ENCODE measurements around the gene FARP1. TPM values are rescaled to one million over a fixed set of nuclear protein-coding genes. Genes with fewer than 3 reads are reported as not detected.

The FARP1 gene
- total RNA-seq, 5 donors from 2014 or later (not counting 1 experiment from before 2014, with no cell fraction given), result 0.51 to 2.0 (median 1.0) TPM

- ATAC-seq (replicated peaks in 1 of 4) (no peak), DNase-seq (no peak)
- H3K9me3 Mint-ChIP-seq, result peaks cover 0 to 5% (median 4%) of the 10 kb centered on the region in 3 donors
- H3K27me3 Mint-ChIP-seq, result peaks cover 5 to 11% of the 10 kb centered on the region in 2 donors
- Histone ChIP-seq H3K27ac (ENCODE audit: low read length) (no peak overlapping the region), H3K4me3 (ENCODE audit: control insufficient read depth in 1 of 2, extremely low read depth in 1 of 2, low read length in 1 of 2) (no peak overlapping the region), H3K9me3 (no peaks in the 10 kb centered on the region), H3K27me3 (replicated peaks in 1 of 2; ENCODE audit: control insufficient read depth in 2 of 2, extremely low read depth in 1 of 2, insufficient read depth in 2 of 2, low read length in 1 of 2) (peaks cover 0 to 2% of the 10 kb centered on the region in 2 experiments), H3K36me3 (ENCODE audit: control insufficient read depth in 2 of 2, extremely low read depth in 1 of 2, insufficient read depth in 1 of 2, low read length in 1 of 2) (no peaks in the 10 kb centered on the region), H3K4me1 (ENCODE audit: control insufficient read depth in 1 of 2, extremely low read depth in 1 of 2, insufficient read depth in 2 of 2, low read length in 2 of 2) (no peaks in the 10 kb centered on the region)
- POLR2A ChIA-PET, result no interaction called here
- H3K4me1 Mint-ChIP-seq, result no peaks in the 10 kb centered on the region
- H3K36me3 Mint-ChIP-seq, result no peaks in the 10 kb centered on the region
- no peak overlapping the region for H3K27ac Mint-ChIP-seq
- no peak overlapping the region for H3K4me3 Mint-ChIP-seq
- CTCF ChIA-PET, result no interaction called here
- no CpG with 5 or more reads among the region's 2 CpGs for WGBS (ENCODE audit: insufficient coverage)
Measured at GRCh38 chr13:98233127-98233526, 90.2 kb downstream of the FARP1 start.

- ATAC-seq (replicated peaks in 1 of 4) (no peak), DNase-seq (no peak)
- ChIA-PET POLR2A (no interaction called here), CTCF (no interaction called here)
- WGBS (ENCODE audit: insufficient coverage), result no CpG with 5 or more reads among the region's 1 CpG
- Histone ChIP-seq H3K4me1 (ENCODE audit: control insufficient read depth in 1 of 2, extremely low read depth in 1 of 2, insufficient read depth in 2 of 2, low read length in 2 of 2) (no peaks in the 10 kb centered on the region), H3K27ac (ENCODE audit: low read length) (no peak overlapping the region), H3K27me3 (replicated peaks in 1 of 2; ENCODE audit: control insufficient read depth in 2 of 2, extremely low read depth in 1 of 2, insufficient read depth in 2 of 2, low read length in 1 of 2) (peaks cover 0 to 2% of the 10 kb centered on the region in 2 experiments), H3K36me3 (ENCODE audit: control insufficient read depth in 2 of 2, extremely low read depth in 1 of 2, insufficient read depth in 1 of 2, low read length in 1 of 2) (no peaks in the 10 kb centered on the region), H3K9me3 (no peaks in the 10 kb centered on the region), H3K4me3 (ENCODE audit: control insufficient read depth in 1 of 2, extremely low read depth in 1 of 2, low read length in 1 of 2) (no peak overlapping the region)
- no peak overlapping the region for H3K4me3 Mint-ChIP-seq
- no peaks in the 10 kb centered on the region for H3K36me3 Mint-ChIP-seq
- H3K9me3 Mint-ChIP-seq, result peaks cover 0 to 5% (median 4%) of the 10 kb centered on the region in 3 donors
- H3K27ac Mint-ChIP-seq, result no peak overlapping the region
- peaks cover 5 to 11% of the 10 kb centered on the region in 2 donors for H3K27me3 Mint-ChIP-seq
- no peaks in the 10 kb centered on the region for H3K4me1 Mint-ChIP-seq
Measured at GRCh38 chr13:98234348-98234747, 91.5 kb downstream of the FARP1 start.

GRCh38 chr13:98236197-98236596 lies 93.3 kb downstream of the FARP1 start:
- DNase-seq (no peak), ATAC-seq (replicated peaks in 1 of 4) (no peak)
- Histone ChIP-seq H3K36me3 (ENCODE audit: control insufficient read depth in 2 of 2, extremely low read depth in 1 of 2, insufficient read depth in 1 of 2, low read length in 1 of 2) (no peaks in the 10 kb centered on the region), H3K9me3 (no peaks in the 10 kb centered on the region), H3K4me3 (ENCODE audit: control insufficient read depth in 1 of 2, extremely low read depth in 1 of 2, low read length in 1 of 2) (no peak overlapping the region), H3K27ac (ENCODE audit: low read length) (no peak overlapping the region), H3K27me3 (replicated peaks in 1 of 2; ENCODE audit: control insufficient read depth in 2 of 2, extremely low read depth in 1 of 2, insufficient read depth in 2 of 2, low read length in 1 of 2) (peaks cover 0 to 12% of the 10 kb centered on the region in 2 experiments), H3K4me1 (ENCODE audit: control insufficient read depth in 1 of 2, extremely low read depth in 1 of 2, insufficient read depth in 2 of 2, low read length in 2 of 2) (no peaks in the 10 kb centered on the region)
- Mint-ChIP-seq H3K9me3 (no peaks in the 10 kb centered on the region), H3K36me3 (no peaks in the 10 kb centered on the region), H3K4me3 (no peak overlapping the region), H3K27ac (no peak overlapping the region), H3K27me3 (peaks cover 5 to 8% of the 10 kb centered on the region in 2 donors), H3K4me1 (no peaks in the 10 kb centered on the region)
- CTCF ChIA-PET, result interaction anchor here in 1 of 2 donors (0.6 kb wide), 1 partner anchor 10 kb away, joined by 4 read pairs; no protein-coding TSS in a partner anchor
- POLR2A ChIA-PET, result no interaction called here
- WGBS (ENCODE audit: insufficient coverage), result 100% methylated on average over 1 of the region's 6 CpGs

DNA sequence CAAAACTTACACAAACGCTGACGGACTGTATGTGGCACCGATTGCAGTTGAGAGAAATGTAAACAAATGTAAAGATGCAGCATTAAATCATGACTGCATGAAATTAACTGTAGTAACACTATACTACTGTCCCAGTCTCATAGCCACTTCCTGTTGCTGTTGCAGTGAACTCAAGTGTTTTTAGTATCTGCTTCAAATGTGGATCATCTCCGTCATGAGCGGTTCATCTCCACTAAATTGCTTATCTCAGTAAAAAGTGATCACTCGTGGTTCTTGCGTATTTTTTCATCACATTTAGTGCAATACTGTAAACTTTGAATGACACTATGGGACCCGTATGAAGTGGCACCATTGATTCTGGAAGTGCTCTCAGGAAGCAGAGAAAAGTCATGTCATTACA lies 94.4 kb downstream of the FARP1 start:
- H3K4me1 Mint-ChIP-seq, result no peaks in the 10 kb centered on the region
- H3K4me3 ChIP-seq (ENCODE audit: control insufficient read depth in 1 of 2, extremely low read depth in 1 of 2, low read length in 1 of 2), result no peak overlapping the region
- H3K27me3 Mint-ChIP-seq, result peaks cover 5 to 8% of the 10 kb centered on the region in 2 donors
- H3K4me3 Mint-ChIP-seq, result no peak overlapping the region
- H3K27me3 ChIP-seq (replicated peaks in 1 of 2; ENCODE audit: control insufficient read depth in 2 of 2, extremely low read depth in 1 of 2, insufficient read depth in 2 of 2, low read length in 1 of 2), result peaks cover 0 to 12% of the 10 kb centered on the region in 2 experiments
- no peaks in the 10 kb centered on the region for H3K4me1 ChIP-seq (ENCODE audit: control insufficient read depth in 1 of 2, extremely low read depth in 1 of 2, insufficient read depth in 2 of 2, low read length in 2 of 2)
- ChIA-PET CTCF (no interaction called here), POLR2A (no interaction called here)
- no peaks in the 10 kb centered on the region for H3K36me3 Mint-ChIP-seq
- H3K9me3 Mint-ChIP-seq, result no peaks in the 10 kb centered on the region
- ATAC-seq (replicated peaks in 1 of 4) (no peak), DNase-seq (no peak)
- no CpG with 5 or more reads among the region's 8 CpGs for WGBS (ENCODE audit: insufficient coverage)
- no peaks in the 10 kb centered on the region for H3K36me3 ChIP-seq (ENCODE audit: control insufficient read depth in 2 of 2, extremely low read depth in 1 of 2, insufficient read depth in 1 of 2, low read length in 1 of 2)
- no peak overlapping the region for H3K27ac Mint-ChIP-seq
- no peaks in the 10 kb centered on the region for H3K9me3 ChIP-seq
- no peak overlapping the region for H3K27ac ChIP-seq (ENCODE audit: low read length)

GRCh38 chr13:98239162-98240076 lies 96.5 kb downstream of the FARP1 start:
- Mint-ChIP-seq H3K9me3 (no peaks in the 10 kb centered on the region), H3K36me3 (no peaks in the 10 kb centered on the region), H3K27me3 (peaks cover 5 to 8% of the 10 kb centered on the region in 2 donors), H3K4me3 (no peak overlapping the region), H3K27ac (no peak overlapping the region), H3K4me1 (no peaks in the 10 kb centered on the region)
- H3K27ac ChIP-seq (ENCODE audit: low read length), result no peak overlapping the region
- H3K27me3 ChIP-seq (replicated peaks in 1 of 2; ENCODE audit: control insufficient read depth in 2 of 2, extremely low read depth in 1 of 2, insufficient read depth in 2 of 2, low read length in 1 of 2), result peaks cover 0 to 10% of the 10 kb centered on the region in 2 experiments
- no peaks in the 10 kb centered on the region for H3K36me3 ChIP-seq (ENCODE audit: control insufficient read depth in 2 of 2, extremely low read depth in 1 of 2, insufficient read depth in 1 of 2, low read length in 1 of 2)
- CTCF ChIA-PET, result no interaction called here
- H3K4me3 ChIP-seq (ENCODE audit: control insufficient read depth in 1 of 2, extremely low read depth in 1 of 2, low read length in 1 of 2), result no peak overlapping the region
- H3K9me3 ChIP-seq, result no peaks in the 10 kb centered on the region
- WGBS (ENCODE audit: insufficient coverage), result 89% methylated on average over 8 of the region's 14 CpGs
- no peaks in the 10 kb centered on the region for H3K4me1 ChIP-seq (ENCODE audit: control insufficient read depth in 1 of 2, extremely low read depth in 1 of 2, insufficient read depth in 2 of 2, low read length in 2 of 2)
- POLR2A ChIA-PET, result no interaction called here
- DNase-seq (no peak), ATAC-seq (replicated peaks in 1 of 4) (no peak)

DNA sequence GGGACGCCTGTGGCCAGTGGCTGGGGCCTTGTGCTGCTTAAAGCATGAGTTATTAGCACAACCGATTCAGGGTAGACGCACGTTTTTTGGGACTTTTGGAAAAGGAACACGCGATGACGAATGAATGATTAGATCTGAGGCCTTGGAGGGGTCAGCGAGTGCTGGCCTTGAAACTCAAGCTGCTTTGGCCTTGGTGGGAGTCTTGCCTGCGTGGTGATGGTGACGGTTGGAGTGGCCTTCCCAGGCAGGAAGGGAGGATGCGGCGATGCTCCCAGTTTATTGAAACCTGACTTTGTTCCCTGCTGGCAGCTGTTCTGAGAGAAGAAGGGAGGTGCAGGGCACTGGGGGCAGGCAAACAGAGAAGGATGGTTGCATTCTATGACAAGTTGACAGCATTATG lies 97.2 kb downstream of the FARP1 start:
- DNase-seq, result no peak
- no peaks in the 10 kb centered on the region for H3K36me3 ChIP-seq (ENCODE audit: control insufficient read depth in 2 of 2, extremely low read depth in 1 of 2, insufficient read depth in 1 of 2, low read length in 1 of 2)
- peaks cover 5% of the 10 kb centered on the region in 2 donors for H3K27me3 Mint-ChIP-seq
- no peaks in the 10 kb centered on the region for H3K4me1 Mint-ChIP-seq
- no peaks in the 10 kb centered on the region for H3K9me3 Mint-ChIP-seq
- H3K4me3 ChIP-seq (ENCODE audit: control insufficient read depth in 1 of 2, extremely low read depth in 1 of 2, low read length in 1 of 2), result no peak overlapping the region
- ATAC-seq (replicated peaks in 1 of 4), result no peak
- no peaks in the 10 kb centered on the region for H3K4me1 ChIP-seq (ENCODE audit: control insufficient read depth in 1 of 2, extremely low read depth in 1 of 2, insufficient read depth in 2 of 2, low read length in 2 of 2)
- H3K36me3 Mint-ChIP-seq, result no peaks in the 10 kb centered on the region
- CTCF ChIA-PET, result no interaction called here
- H3K27ac ChIP-seq (ENCODE audit: low read length), result no peak overlapping the region
- no peak overlapping the region for H3K4me3 Mint-ChIP-seq
- no peak overlapping the region for H3K27ac Mint-ChIP-seq
- H3K9me3 ChIP-seq, result no peaks in the 10 kb centered on the region
- POLR2A ChIA-PET, result no interaction called here
- 85% methylated on average over 11 of the region's 12 CpGs for WGBS (ENCODE audit: insufficient coverage)
- H3K27me3 ChIP-seq (replicated peaks in 1 of 2; ENCODE audit: control insufficient read depth in 2 of 2, extremely low read depth in 1 of 2, insufficient read depth in 2 of 2, low read length in 1 of 2), result peaks cover 0 to 10% of the 10 kb centered on the region in 2 experiments

Measured in T-cell (primary cell).